Gastrocnemius medialis (tissue), 4 donors: Measurements from ENCODE around the gene WNT7A.

Experiments used
- CTCF ChIP-seq, 5 experiments: fragments of 450-650 bp in 3 of 5; fragments of 200-600 bp in 2 of 5; sonication (generic) in 2 of 5; IDR thresholded peaks in 4 of 5; conservative IDR thresholded peaks in 1 of 5; 1 replicate in 4 of 5; 2 replicates in 1 of 5; pipeline ENCODE4 v1.5.1; 2016 to 2019; ENCODE audit warnings: antibody characterized with exemption in 5 of 5, mild to moderate bottlenecking in 3 of 5, moderate library complexity in 3 of 5
- POLR2A ChIP-seq, 2 donors: fragments of 450-650 bp; IDR thresholded peaks; one replicate each; pipeline ENCODE4 v1.6.1; 2017; ENCODE audit warnings: antibody characterized with exemption in 2 of 2, mild to moderate bottlenecking in 2 of 2, moderate library complexity in 2 of 2

GRCh38 chr3:13822871-13823585 is 56.8 kb downstream of the WNT7A start:
- TF ChIP-seq POLR2A (IDR thresholded peaks at IDR 0.05) (no peak), CTCF (IDR thresholded peaks at IDR 0.05 in 4 of 5, conservative IDR thresholded peaks at IDR 0.05 in 1 of 5) (no peak)
